GM08714 (cell line): Measurements from ENCODE around the gene TP53INP2.

Source experiments
- H3K4me3 ChIP-seq: fragments of 200-500 bp; sonication (Bioruptor generic); 2 replicates; pipeline ENCODE4 v1.5.1; 2014; ENCODE audit warnings: mild to moderate bottlenecking, low read length, inconsistent platforms
- ZNF274 ChIP-seq: IDR thresholded peaks from 2 replicates; pipeline ENCODE4 v1.6.1; 2012; ENCODE audit warnings: mild to moderate bottlenecking, low read depth, low read length

TP53INP2 gene

DNA sequence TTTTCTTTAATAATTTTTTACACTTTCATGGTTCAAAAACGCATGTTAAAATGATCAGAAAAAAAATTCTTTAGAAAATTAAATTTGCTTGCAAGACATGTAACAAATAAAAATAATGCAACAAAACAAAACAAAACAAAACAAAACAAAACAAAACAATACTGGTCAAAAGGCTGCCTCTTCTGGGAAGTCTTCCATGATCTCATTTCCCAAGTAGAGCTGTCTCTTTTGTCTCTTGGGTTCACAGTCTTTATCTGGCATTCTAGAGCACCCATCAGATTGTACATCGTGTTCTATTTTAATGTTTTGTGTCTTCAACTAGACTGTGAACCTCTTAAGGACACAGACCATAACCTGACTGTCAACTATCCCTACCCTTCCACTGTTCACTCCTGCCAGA, 25.3 kb downstream of the TP53INP2 start:
- no peak for TF ChIP-seq ZNF274
- no peak overlapping the region for H3K4me3 ChIP-seq

DNA sequence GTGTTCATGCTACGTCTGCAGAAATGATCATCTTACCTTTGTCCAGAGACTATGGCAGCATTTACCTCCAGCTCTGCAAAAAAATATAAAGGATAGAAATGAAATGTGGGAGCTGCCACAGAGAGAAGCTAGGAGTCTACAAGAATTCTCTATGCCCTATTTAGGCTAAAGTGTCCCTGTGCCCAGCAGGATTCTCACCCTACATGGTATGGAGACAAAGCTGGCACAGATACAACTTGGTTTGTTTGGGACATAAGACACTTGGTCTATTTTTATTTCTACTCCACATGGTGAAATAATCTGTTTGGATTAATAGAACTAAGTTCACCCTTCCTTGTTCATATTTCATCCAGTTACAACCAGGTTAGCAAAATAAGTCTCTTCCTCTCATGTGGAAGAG, 28.4 kb downstream of the TP53INP2 start:
- TF ChIP-seq ZNF274 = no peak
- no peak overlapping the region for H3K4me3 ChIP-seq

DNA sequence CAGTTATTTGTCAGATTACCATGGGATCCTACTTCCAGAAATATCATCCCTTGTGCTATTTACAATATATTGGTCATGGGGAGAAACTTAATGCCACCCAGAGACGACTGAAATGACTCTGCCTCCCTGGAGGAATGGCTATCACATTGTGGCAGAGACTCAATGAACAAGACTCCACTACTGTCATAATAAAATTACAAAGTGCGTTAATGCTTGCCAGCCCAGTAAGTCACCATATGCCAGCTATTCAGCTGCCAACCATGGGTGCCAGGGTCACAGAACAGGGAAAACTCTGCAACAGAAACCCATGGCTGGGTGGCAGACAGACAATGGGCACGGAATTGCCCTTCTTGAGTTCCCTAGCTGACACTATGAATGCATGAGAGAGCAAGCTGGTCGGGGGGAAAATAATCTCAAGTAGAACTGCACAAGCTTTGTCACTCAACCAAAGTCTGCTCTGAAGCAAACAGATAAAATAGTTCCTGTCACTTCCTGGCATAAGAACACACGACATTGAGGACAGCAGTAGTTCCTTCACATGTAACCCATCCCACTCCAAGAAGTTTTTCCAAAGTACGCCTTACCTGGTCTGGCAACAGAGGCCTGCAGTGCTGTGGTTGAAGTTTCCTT, 32.1 kb downstream of the TP53INP2 start:
- no peak for TF ChIP-seq ZNF274
- H3K4me3 ChIP-seq = no peak overlapping the region

DNA sequence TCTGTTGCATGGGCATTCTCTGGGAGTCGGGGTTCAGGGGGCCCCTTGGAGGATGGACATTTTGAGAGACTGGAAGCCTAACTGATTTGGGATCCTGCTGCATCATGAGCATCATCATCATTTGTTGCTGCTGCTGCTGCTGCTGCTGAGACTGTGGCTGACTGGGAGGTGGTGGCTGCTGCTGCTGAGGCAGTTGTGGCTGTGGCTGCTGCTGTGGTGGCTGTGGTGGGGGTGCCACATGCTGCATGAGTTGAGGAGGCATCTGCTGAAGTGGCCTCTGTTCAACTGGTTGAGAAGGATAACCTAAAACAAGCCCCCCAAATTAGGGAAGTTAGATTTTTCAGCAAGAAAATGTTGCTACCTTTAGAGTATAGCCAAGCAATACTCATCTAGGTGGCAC, 38.9 kb downstream of the TP53INP2 start:
- no peak for TF ChIP-seq ZNF274
- no peak overlapping the region for H3K4me3 ChIP-seq

GRCh38 chr20:34744340-34744739, 40.2 kb downstream of the TP53INP2 start:
- TF ChIP-seq ZNF274 = no peak

DNA sequence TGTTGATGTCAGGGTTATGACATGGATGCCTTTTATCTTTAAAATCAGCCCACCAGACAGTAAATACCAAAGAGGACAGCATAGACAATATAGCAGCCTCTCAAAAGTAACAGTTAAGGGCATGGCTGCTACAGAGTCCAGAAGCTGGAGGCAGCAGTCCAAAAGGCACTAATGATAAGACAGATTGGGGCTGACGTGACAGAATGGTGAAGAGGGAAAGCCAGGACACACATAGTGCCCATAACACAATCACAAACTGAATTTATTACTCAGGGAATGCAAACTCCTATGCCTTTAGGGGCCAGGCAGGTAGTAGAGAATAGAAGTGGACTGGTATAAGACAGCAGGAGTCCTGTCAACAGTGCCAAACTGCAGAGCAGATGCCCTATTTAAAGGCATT, 40.7 kb downstream of the TP53INP2 start:
- TF ChIP-seq ZNF274 = no peak
- H3K4me3 ChIP-seq = no peak overlapping the region

More at GRCh38 chr20:34744340-34744739, 40.2 kb downstream of the TP53INP2 start:
- H3K4me3 ChIP-seq = no peak overlapping the region

- H3K4me3 ChIP-seq = no peak overlapping the region
- TF ChIP-seq ZNF274 = no peak
These were observed 42.5 kb downstream of the TP53INP2 start for GRCh38 chr20:34746674-34747073.

GRCh38 chr20:34747479-34747878, 43.3 kb downstream of the TP53INP2 start:
- no peak for TF ChIP-seq ZNF274
- H3K4me3 ChIP-seq = no peak overlapping the region

GRCh38 chr20:34748709-34749108, 44.6 kb downstream of the TP53INP2 start:
- no peak for TF ChIP-seq ZNF274
- no peak overlapping the region for H3K4me3 ChIP-seq

DNA sequence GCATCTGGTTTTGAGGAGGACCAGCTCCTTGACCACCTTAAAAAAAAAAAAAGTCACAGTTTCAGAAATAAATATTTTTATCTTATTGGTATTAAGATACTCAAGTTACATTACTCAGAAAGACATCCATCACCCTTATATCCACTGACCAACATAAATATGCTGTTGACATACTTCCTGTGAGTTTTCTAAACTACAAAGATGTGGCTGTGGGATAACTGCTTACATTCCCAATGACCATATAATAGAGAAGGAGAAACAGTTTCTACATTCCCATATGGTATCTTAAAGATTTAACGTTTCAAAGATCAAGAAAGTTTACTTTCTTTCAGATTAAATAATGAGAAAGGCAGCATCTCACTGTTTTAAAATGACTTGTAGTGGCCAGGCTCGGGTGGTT, 46.3 kb downstream of the TP53INP2 start:
- no peak overlapping the region for H3K4me3 ChIP-seq
- no peak for TF ChIP-seq ZNF274

DNA sequence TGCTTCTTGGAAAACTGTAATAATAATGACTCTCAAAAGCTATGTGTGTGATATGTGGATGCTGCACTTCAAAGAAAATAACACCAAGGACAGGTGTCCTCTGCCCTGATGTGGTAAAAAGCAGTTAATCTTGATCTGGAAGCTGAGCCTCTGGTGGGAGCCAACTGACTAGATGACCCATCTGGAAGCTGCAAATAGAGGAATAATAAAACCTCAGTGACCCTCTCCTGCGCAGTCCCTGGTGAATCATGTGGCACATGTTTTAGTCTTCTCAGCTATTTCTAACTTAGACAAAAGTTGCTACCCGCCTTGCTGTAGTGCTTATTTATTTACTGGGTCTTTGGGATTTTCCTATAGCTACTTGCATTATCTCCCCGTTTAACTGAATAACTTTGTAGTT, 47.3 kb downstream of the TP53INP2 start:
- no peak for TF ChIP-seq ZNF274
- no peak overlapping the region for H3K4me3 ChIP-seq

GRCh38 chr20:34753706-34754461, 49.7 kb downstream of the TP53INP2 start:
- no peak overlapping the region for H3K4me3 ChIP-seq
- TF ChIP-seq ZNF274 = no peak

DNA sequence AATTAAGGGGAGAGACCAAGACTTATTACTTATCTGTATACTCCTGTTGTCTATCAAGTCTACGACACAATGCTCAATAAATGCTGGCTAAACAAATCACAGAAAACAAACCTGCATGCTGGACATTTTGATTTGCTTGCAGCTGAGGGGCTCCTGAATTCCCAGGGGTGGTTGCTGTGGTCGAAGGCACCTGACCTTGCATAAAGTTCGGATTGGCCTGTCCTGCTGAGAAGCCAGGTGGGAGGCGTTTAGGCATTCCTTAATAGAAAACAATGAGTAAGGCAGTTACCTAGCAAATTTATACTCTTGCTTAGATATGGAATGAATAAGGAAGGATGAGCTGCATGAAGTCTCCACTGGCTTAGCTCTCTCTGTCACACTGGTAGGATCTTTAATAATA, 50.5 kb downstream of the TP53INP2 start:
- no peak for TF ChIP-seq ZNF274
- H3K4me3 ChIP-seq = no peak overlapping the region

- H3K4me3 ChIP-seq = no peak overlapping the region
- no peak for TF ChIP-seq ZNF274
These were observed 51.2 kb downstream of the TP53INP2 start for GRCh38 chr20:34755367-34755766.

GRCh38 chr20:34762031-34762555, 57.9 kb downstream of the TP53INP2 start:
- no peak for TF ChIP-seq ZNF274
- no peak overlapping the region for H3K4me3 ChIP-seq
